Loucy (cell line): ENCODE measurements around the gene EIPR1.

Experiments
- CTCF ChIP-seq: fragments of 200-600 bp; sonication (generic); conservative IDR thresholded peaks from 2 replicates; pipeline ENCODE4 v1.5.1; 2014; ENCODE audit warnings: mild to moderate bottlenecking, antibody characterized with exemption, low read length
- EZH2phosphoT487 ChIP-seq: fragments of 200-600 bp; IDR thresholded peaks from 2 replicates; pipeline ENCODE4 v1.6.1; 2018; ENCODE audit warnings: antibody characterized with exemption, mild to moderate bottlenecking, moderate library complexity, borderline replicate concordance

GRCh38 chr2:3183766-3184165, 193.9 kb downstream of the EIPR1 start:
- TF ChIP-seq CTCF: no peak
- TF ChIP-seq EZH2phosphoT487: no peak
